ENCODE measurements around the gene SAXO2. TPM values are rescaled to one million over a fixed set of nuclear protein-coding genes. Genes with fewer than 3 reads are reported as not detected.

SAXO2 gene
- total and polyA plus RNA-seq, 7 donors, result 0.23 to 4.8 (median 1.2) TPM; not detected in 1

DNA sequence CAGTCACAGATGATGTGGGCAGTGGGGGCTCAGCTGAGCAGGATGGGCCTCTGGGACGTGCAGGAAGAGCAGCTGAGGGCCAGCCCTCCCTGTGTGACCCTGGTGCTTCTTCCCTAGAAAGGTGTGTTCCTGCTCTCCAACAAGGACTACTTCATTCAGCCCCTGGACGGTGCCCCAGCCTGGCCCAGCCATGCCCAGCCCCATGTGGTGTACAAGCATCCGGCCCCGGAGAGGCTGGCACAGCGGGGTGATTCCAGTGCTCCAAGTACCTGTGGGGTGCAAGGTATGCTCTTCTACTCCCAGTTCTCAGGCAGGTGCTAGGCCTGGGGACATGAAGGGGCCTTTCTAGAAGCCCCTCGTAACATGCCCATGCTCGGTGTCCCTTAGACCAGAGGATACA is 38.3 kb downstream of the SAXO2 start:
- WGBS, 2 donors, result 93 to 95% methylated on average over 7 of the region's 7 CpGs
- intact Hi-C loops (cut with DNase I), result no loop called here

GRCh38 chr15:82301296-82302016 is 38.8 kb downstream of the SAXO2 start:
- Histone ChIP-seq H3K27me3 (peaks cover 0 to 6% (median 6%) of the 10 kb centered on the region in 3 donors), H3K4me1 (no peaks in the 10 kb centered on the region), H3K9me3 (no peaks in the 10 kb centered on the region), H3K27ac (no peak overlapping the region), H3K4me3 (no peak overlapping the region), H3K36me3 (no peaks in the 10 kb centered on the region)
- TF ChIP-seq EP300 (IDR thresholded peaks at IDR 0.05) (no peak), POLR2AphosphoS5 (IDR thresholded peaks at IDR 0.05) (no peak), POLR2A (IDR thresholded peaks at IDR 0.05) (no peak)
- TF ChIP-seq, protein P1, sequence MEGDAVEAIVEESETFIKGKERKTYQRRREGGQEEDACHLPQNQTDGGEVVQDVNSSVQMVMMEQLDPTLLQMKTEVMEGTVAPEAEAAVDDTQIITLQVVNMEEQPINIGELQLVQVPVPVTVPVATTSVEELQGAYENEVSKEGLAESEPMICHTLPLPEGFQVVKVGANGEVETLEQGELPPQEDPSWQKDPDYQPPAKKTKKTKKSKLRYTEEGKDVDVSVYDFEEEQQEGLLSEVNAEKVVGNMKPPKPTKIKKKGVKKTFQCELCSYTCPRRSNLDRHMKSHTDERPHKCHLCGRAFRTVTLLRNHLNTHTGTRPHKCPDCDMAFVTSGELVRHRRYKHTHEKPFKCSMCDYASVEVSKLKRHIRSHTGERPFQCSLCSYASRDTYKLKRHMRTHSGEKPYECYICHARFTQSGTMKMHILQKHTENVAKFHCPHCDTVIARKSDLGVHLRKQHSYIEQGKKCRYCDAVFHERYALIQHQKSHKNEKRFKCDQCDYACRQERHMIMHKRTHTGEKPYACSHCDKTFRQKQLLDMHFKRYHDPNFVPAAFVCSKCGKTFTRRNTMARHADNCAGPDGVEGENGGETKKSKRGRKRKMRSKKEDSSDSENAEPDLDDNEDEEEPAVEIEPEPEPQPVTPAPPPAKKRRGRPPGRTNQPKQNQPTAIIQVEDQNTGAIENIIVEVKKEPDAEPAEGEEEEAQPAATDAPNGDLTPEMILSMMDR (IDR thresholded peaks at IDR 0.05), result no peak
- intact Hi-C loops (cut with DNase I), result no loop called here
- WGBS, 2 donors, result 78 to 88% methylated on average over 3 of the region's 3 CpGs
- no peak for DNase-seq

More for the DNA sequence above, 38.3 kb downstream of the SAXO2 start:
- no peak overlapping the region for H3K27ac ChIP-seq
- H3K4me1 ChIP-seq, result no peaks in the 10 kb centered on the region
- peaks cover 0 to 6% (median 6%) of the 10 kb centered on the region in 3 donors for H3K27me3 ChIP-seq
- TF ChIP-seq POLR2A (IDR thresholded peaks at IDR 0.05), result no peak
- no peak for TF ChIP-seq POLR2AphosphoS5 (IDR thresholded peaks at IDR 0.05)
- TF ChIP-seq, protein P1 (IDR thresholded peaks at IDR 0.05), result no peak
- no peak for TF ChIP-seq EP300 (IDR thresholded peaks at IDR 0.05)
- peak; percentile 38 for DNase-seq
- no peaks in the 10 kb centered on the region for H3K9me3 ChIP-seq
- H3K36me3 ChIP-seq, result no peaks in the 10 kb centered on the region
- no peak overlapping the region for H3K4me3 ChIP-seq

GRCh38 chr15:82303956-82304777 is 41.5 kb downstream of the SAXO2 start:
- intact Hi-C loops (cut with DNase I), result no loop called here
- no peak overlapping the region for H3K27ac ChIP-seq
- no peaks in the 10 kb centered on the region for H3K9me3 ChIP-seq
- 91 to 94% methylated on average over 12 of the region's 12 CpGs for WGBS, 2 donors
- no peaks in the 10 kb centered on the region for H3K36me3 ChIP-seq
- DNase-seq, result peak; percentile 55
- no peak overlapping the region for H3K4me3 ChIP-seq
- no peaks in the 10 kb centered on the region for H3K4me1 ChIP-seq
- H3K27me3 ChIP-seq, result no peaks in the 10 kb centered on the region
- no peak for TF ChIP-seq EP300 (IDR thresholded peaks at IDR 0.05)
- TF ChIP-seq, protein P1 (IDR thresholded peaks at IDR 0.05), result no peak
- no peak for TF ChIP-seq POLR2AphosphoS5 (IDR thresholded peaks at IDR 0.05)
- TF ChIP-seq POLR2A (IDR thresholded peaks at IDR 0.05), result no peak

DNA sequence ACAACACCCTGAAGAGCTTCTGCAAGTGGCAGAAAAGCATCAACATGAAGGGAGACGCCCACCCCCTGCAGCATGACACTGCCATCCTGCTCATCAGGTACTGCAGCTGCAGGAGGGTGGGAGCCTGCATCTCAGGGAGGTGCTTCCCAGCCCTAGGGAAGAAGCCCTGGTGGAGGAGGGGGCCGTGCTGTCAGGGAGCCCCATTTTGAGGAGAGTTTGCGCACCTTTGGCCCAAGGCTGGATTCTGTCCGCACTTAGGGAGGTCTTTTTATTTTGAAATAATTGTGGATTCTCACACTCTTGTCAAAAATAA is 42.1 kb downstream of the SAXO2 start:
- no peaks in the 10 kb centered on the region for H3K4me1 ChIP-seq
- no peak overlapping the region for H3K27ac ChIP-seq
- 88 to 89% methylated on average over 4 of the region's 4 CpGs for WGBS, 2 donors
- intact Hi-C loops (cut with DNase I), result no loop called here
- no peaks in the 10 kb centered on the region for H3K27me3 ChIP-seq
- DNase-seq, result peak; percentile 48
- H3K36me3 ChIP-seq, result no peaks in the 10 kb centered on the region
- no peak overlapping the region for H3K4me3 ChIP-seq
- TF ChIP-seq EP300 (IDR thresholded peaks at IDR 0.05) (no peak), POLR2AphosphoS5 (IDR thresholded peaks at IDR 0.05) (no peak), POLR2A (IDR thresholded peaks at IDR 0.05) (no peak)
- TF ChIP-seq, protein P1 (IDR thresholded peaks at IDR 0.05), result no peak
- no peaks in the 10 kb centered on the region for H3K9me3 ChIP-seq

All from sigmoid colon (tissue), 7 donors.